Left hindlimb (tissue), 1 donor: ENCODE measurements around the gene OR9K2.
"Not testable (repeated sequence)": the region's sequence is repeated elsewhere in the genome, so short reads cannot be mapped to it uniquely, and the experiment has no call there.

Experiments
- DNase-seq: peaks from one replicate; pipeline ENCODE4 v3.0.0-alpha.2; 2018

The OR9K2 gene, protein sequence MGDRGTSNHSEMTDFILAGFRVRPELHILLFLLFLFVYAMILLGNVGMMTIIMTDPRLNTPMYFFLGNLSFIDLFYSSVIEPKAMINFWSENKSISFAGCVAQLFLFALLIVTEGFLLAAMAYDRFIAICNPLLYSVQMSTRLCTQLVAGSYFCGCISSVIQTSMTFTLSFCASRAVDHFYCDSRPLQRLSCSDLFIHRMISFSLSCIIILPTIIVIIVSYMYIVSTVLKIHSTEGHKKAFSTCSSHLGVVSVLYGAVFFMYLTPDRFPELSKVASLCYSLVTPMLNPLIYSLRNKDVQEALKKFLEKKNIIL

DNA sequence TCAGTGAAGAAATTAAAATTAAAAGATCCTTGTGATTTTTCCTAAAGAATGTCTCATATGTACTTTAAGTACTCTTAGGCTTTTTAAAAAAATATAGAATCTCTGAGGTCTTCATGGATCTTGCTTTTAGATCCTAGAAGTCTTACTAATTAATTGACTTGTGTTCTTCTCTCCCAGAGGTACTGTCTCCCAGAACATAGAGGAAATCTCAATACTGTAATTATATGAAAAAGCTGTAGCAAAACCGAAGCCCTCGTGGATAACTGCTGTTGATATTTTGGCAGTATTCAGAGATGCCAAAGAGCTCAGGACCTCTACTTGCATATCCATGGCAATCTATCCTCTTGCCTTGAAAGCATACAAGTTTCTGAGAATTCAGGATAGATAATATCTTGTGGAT, at the start of gene OR9K2:
OR9K2 (plus strand) TSS at position 301 of the 400 bp plus-strand sequence. CDS start 3,429 bp downstream, outside the sequence.
- DNase-seq = no peak

DNA sequence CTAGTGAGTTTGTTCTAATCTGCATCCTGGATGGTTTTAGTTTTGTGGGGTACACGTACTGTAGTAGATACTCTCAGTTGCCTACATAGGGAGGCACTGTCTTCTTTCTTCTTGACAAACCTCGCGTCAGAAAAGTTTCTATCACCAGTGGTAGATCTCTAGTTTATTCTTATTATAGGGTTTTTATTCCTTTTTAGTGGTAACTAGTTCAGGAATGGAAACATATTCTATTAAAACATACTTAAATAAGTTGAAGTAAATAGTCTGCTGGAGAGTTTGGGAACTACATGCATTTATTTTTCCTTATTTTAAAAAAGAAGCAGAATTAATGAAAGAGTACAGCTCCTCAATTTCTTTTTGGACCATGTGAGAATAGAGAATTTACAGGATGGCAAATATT, 33.6 kb upstream of the OR9K2 start:
- DNase-seq = no peak

DNA sequence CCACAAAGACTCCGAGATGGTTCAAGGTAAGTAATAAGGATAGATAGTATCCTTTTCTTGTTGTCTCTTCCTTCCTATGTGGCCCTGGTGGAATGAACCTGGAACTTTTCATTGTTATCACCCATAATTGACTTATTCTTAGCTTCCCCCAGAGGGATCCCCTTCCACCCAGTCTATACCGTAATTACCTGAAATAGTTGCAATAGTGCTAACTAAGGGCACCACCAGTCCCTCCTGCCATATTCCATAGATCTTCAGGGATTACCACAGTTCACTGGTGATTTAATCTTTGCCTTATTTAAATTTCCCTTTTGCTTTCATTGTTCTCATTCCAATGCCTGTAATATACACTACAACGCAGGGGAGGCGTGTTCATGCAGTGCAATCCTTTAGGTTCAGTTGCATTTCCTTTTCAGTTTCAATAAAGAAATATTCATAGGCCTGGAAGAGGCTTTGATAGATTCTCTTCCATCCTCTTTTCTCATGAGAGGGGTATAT, 13.8 kb upstream of the OR9K2 start:
- DNase-seq = no peak

DNA sequence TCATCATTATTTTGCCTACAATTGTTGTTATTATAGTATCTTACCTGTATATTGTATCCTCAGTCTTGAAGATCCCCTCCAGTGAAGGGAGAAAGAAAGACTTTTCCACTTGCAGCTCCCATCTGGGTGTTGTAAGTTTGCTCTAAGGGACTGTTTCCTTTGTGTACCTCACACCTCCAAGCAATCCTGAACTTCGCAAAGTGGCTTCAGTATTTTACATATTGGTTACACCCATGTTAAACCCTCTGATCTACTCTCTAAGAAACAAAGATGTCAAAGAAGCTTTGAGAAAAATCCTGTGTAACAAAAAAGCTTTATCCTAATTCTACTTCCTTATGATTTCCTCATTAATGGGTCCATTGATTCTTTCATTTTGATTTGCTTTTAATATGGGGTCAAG, 10.1 kb upstream of the OR9K2 start:
- DNase-seq = no peak

DNA sequence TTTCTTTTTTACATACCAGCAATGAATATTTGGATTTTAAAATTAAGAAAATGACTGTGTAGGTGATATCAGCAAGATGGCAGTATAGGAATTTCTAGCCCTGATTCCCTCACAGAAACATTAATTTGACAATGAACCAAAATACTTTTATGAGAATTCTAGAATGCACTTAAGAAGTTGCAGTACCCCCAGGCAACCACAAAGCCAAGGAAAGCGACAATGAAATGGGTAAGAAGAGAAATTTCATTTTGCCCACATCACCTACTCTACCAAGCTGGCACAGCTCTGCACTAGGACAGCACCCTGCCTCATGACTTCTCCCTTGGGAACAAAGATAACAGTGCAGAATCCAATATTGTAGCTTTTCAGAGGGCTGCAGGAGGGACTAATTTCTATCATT, 6.6 kb downstream of the OR9K2 start:
- no peak for DNase-seq

DNA sequence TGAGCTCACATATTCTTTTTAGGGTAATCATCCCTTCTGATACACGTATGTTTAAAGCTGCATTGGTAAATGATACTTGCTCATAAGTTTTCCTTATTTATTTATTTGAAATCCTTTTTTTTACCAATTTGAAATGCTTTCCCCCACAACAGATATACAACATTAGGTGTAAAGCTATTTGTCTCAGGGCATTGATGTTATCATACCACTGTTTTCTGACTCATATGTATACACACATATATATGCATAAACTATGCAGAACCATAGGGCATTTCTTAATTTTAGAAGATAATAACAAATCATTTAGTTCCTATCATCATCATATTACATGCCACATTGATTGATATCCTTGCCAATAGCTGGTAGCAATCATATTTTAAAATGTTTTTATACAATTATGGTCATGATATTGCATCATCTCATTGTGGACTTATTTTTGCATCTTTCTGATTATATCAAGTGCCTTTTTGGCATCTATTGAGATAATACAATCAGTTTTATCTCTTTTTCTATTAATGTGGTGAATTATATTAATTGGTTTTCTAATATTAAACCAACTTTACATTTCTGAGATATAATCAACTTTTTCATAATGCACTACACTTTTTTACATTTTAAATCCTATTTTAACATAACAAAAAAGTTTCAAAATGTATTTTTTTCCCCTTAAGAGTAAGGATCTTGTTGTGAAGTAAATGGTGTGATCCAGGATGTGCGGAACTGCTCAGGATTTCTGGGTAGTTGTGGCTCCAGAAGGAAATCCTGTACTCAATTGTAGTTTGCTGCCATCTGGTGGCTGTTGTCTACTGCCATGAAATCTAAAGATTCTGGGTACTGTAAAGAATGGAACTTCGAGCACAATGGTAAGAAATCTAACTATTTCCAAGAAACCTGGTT, 16.7 kb downstream of the OR9K2 start:
- no peak for DNase-seq

DNA sequence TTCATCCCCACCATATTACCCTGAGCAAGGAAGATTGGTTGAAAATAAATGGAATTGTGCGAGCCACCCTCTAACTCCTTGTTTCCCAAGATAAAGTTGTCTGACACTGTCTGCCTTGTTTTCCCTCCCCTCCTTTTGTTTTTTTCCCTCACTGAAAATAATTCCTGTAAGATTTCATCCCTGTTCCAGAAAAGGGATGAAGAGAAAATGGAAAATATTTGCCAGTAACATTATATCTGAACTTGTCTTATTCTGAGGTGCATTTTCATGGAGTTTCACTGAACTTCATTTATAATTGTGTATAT, 17.3 kb downstream of the OR9K2 start:
- no peak for DNase-seq

DNA sequence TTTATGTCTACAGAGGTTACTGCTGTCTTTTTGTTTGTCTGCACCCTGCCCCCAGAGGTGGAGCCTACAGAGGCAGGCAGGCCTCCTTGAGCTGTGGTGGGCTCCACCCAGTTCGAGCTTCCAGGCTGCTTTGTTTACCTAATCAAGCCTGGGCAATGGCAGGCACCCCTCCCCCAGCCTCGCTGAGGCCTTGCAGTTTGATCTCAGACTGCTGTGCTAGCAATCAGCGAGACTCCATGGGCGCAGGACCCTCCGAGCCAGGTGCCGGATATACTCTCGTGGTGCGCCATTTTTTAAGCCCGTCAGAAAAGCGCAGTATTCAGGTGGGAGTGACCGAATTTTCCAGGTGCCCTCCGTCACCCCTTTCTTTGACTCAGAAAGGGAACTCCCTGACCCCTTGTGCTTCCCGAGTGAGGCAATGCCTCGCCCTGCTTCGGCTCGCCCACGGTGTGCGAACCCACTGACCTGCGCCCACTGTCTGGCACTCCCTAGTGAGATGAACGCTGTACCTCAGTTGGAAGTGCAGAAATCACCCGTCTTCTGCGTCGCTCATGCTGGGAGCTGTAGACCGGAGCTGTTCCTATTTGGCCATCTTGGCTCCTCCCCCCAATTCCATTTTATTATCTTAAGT, 40.9 kb downstream of the OR9K2 start:
- not testable (repeated sequence) for DNase-seq

DNA sequence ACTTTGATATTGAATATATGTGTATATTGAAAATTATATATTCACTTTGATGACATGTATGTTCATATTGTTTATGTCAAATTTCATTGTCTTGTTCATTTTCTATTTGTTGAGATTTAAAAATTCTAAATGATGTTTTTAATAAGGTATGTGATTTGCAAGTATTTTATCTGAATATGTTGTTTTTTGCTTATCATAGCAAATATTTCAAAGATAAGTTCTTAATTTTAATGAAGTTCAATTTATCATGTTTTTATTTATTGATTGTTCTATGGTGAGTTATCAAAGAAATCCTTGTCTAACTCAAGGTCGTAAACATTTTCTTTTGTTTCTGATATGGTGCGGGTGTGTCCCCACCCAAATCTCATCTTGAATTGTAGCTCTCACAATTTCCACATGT, 45.2 kb downstream of the OR9K2 start:
- DNase-seq = no peak

DNA sequence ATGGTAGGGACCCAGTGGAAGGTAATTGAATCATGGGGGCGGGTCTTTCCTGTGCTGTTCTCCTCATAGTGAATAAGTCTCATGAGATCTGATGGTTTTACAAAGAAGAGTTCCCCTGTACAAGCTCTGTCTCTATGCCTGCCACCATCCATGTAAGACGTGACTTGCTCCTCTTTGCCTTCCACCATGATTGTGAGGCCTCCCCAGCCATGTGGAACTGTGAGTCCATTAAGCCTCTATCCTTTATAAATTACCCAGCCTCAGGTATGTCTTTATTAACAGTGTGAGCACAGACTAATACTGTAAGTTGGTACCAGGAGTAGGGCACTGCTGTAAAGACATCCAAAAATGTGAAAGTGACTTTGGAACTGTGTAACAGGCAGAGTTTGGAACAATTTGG, 45.6 kb downstream of the OR9K2 start:
- DNase-seq = not testable (repeated sequence)

DNA sequence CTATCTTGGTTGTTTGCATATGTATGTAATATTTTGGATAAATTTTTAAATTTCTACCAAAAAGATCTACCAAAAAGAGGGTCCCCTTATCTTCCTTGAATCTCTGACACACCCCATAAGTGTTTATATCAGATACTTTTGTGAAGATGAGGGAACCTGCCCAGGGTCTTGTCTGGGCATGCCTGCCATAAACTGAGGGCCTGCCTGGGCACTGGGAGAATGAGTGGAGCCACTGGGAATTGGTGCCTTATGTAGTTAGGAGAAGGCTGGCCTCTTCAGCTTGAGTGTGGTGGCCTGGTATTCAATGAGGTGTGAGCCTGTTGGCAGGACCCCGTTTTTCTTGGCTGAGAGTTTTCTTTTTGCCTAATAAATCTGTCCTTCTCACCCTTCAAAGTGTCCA, 46.5 kb downstream of the OR9K2 start:
- no peak for DNase-seq

DNA sequence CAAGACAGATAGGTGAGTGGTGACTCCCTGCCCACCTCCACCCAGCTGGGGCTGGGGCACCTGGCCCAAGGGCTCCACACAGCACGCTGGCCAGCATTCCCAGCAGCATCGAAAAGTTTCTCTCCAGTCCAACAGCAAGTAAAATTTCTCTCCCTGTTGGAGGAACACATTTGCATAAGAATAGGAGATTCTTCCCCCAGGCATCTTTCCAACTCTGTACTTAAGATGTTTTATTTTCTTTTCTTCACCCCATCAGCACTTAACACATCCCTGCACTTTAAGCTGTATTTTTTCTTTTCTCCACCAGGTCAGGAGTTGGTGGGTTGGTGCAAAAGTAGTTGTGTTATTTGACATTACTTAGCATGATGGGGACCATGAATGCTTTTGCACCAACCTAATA, 47.2 kb downstream of the OR9K2 start:
- no peak for DNase-seq
